ENCODE results near the gene SIDT2. TPM values are rescaled to one million over a fixed set of nuclear protein-coding genes. Genes with fewer than 3 reads are reported as not detected.
A peak's percentile ranks its signal among the peaks of the same experiment; 100 is the strongest.
"Not testable (repeated sequence)": the region's sequence is repeated elsewhere in the genome, so short reads cannot be mapped to it uniquely, and the experiment has no call there.

The SIDT2 gene
- total RNA-seq: 100 to 1,000 TPM in 3 of 4 donors, 10 to 100 TPM in 1; 72.6 to 132 (median 125) TPM

DNA sequence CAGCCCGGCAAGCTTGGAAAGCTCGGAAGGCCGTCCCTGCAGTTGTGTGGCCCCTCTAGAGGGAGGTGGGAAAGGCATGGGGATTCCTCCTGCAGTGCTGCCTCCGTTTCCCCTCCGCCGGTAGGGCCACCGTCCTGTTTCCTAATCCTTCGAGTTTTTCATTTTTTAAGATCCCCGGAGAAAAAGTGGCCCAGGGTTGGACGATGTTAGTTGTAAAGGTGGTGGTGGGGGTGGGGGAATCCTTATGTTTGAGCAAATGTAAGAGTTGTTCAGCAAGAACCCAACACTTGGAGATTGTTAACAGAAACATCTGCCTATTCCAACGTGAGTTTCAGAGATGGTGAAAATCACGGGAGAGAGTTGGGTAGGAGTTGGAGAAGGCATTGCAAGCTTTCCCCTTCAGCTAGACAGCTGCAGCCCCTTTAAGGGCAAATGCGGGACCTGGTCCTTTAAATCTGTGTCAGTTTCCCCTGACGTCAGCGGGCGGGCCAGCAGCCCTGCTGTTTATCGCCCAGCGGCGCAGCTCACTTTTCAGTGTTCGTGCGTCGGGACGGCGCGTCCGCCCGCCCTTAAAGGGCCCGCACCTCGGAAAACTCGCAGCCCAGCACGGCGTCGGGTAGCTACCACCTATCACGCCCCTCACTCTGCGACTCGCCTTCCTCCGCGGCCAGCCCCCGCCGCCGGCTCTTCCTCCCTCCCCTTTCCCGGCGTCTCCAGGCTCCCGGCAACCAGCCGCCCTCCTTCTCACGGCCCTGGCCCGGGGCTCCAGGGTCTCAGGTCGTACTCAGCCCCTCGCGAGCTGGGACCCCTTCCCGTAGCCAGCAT is at the start of gene SIDT2:
SIDT2 (plus strand) TSS at position 534 of the 825 bp plus-strand sequence. CDS start 521 bp downstream, outside the sequence.
- WGBS, 2 donors: 1% methylated on average over 45 to 50 of the region's 51 CpGs
- DNase-seq (ENCODE audit: low spot score in 2 of 2): peak; percentile 90 to 91
- Histone ChIP-seq H3K4me1 (peaks cover 0 to 68% (median 27%) of the 10 kb centered on the region in 4 donors), H3K27me3 (no peaks in the 10 kb centered on the region), H3K4me3 (peak within 1 kb of the TSS; percentile 84 to 97 (median 92)), H3K36me3 (peaks cover 0 to 19% (median 9%) of the 10 kb centered on the region in 3 donors), H3K9me3 (no peaks in the 10 kb centered on the region), H3K27ac (peak within 1 kb of the TSS; percentile 91 to 100 (median 99))
- TF ChIP-seq, protein P1, sequence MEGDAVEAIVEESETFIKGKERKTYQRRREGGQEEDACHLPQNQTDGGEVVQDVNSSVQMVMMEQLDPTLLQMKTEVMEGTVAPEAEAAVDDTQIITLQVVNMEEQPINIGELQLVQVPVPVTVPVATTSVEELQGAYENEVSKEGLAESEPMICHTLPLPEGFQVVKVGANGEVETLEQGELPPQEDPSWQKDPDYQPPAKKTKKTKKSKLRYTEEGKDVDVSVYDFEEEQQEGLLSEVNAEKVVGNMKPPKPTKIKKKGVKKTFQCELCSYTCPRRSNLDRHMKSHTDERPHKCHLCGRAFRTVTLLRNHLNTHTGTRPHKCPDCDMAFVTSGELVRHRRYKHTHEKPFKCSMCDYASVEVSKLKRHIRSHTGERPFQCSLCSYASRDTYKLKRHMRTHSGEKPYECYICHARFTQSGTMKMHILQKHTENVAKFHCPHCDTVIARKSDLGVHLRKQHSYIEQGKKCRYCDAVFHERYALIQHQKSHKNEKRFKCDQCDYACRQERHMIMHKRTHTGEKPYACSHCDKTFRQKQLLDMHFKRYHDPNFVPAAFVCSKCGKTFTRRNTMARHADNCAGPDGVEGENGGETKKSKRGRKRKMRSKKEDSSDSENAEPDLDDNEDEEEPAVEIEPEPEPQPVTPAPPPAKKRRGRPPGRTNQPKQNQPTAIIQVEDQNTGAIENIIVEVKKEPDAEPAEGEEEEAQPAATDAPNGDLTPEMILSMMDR (IDR thresholded peaks at IDR 0.05): peak in 2 of 5 experiments; percentile 41 to 66
- TF ChIP-seq EP300 (IDR thresholded peaks at IDR 0.05) (peak; percentile 93 to 99), POLR2A (IDR thresholded peaks at IDR 0.05) (peak; percentile 93 to 98)

DNA sequence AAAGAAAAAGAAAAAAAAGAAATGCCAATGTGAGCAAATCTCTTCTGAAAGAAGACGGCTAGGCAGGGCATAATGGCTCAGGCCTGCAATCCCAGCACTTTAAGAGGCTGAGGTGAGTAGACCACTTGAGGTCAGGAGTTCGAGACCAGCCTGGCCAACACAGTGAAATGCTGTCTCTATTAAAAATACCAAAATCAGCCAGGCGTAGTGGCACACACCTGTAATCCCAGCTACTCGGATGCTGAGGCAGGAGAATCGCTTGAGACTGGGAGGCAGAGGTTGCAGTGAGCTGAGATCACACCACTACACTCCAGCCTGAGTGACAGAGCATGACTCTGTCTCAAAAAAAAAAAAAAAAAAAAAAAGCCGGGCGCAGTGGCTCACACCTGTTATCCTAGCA is 48.1 kb upstream of the SIDT2 start:
- not testable (repeated sequence) for H3K4me1 ChIP-seq; H3K4me3 ChIP-seq; DNase-seq (ENCODE audit: low spot score in 2 of 2); H3K27me3 ChIP-seq; H3K9me3 ChIP-seq; H3K36me3 ChIP-seq; H3K27ac ChIP-seq
- WGBS, 2 donors: 93 to 95% methylated on average over 7 of the region's 7 CpGs

DNA sequence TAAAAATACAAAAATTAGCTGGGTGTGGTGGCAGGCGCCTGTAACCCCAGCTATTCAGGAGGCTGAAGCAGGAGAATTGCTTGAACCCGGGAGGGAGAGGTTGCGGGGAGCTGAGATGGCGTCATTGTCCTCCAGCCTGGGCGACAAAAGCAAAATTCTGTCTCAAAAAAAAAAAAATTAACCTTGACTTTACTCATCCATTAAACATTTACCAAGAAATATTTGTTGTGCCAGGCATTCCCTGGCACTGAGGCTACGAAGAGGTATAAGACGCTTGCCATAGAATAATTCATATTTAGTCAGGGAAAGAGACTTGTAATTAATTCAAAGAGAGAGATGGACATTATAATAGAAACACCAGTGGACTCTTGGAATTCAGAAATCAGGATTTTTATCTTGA is 47.7 kb upstream of the SIDT2 start:
- WGBS, 2 donors: 90 to 91% methylated on average over 7 of the region's 7 CpGs
- H3K9me3 ChIP-seq: no peaks in the 10 kb centered on the region
- H3K4me1 ChIP-seq: no peaks in the 10 kb centered on the region
- H3K27ac ChIP-seq: no peak overlapping the region
- no peak for DNase-seq (ENCODE audit: low spot score in 2 of 2)
- no peak overlapping the region for H3K4me3 ChIP-seq
- no peaks in the 10 kb centered on the region for H3K27me3 ChIP-seq
- no peaks in the 10 kb centered on the region for H3K36me3 ChIP-seq
- TF ChIP-seq, protein P1 (IDR thresholded peaks at IDR 0.05): no peak
- TF ChIP-seq POLR2A (IDR thresholded peaks at IDR 0.05) (no peak), EP300 (IDR thresholded peaks at IDR 0.05) (no peak)

DNA sequence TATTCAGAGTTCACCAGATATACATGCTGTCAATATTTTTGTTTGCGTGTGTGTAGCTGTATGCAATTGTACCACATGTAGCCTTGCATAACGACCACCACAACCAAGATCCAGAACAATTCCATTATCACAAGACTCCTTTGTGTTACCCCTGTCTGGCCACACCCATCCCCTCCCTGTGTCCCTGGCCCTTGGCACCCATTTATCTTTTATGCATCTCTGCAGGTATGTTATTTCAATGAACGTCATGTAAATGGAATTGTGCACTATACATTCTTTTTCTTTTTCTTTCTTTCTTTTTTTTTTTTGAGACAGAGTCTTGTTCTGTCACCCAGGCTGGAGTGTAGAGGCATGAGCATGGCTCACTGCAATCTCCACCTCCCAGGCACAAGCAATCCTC is 44.1 kb upstream of the SIDT2 start:
- Histone ChIP-seq H3K36me3 (no peaks in the 10 kb centered on the region), H3K4me1 (no peaks in the 10 kb centered on the region), H3K4me3 (no peak overlapping the region), H3K9me3 (no peaks in the 10 kb centered on the region), H3K27ac (no peak overlapping the region), H3K27me3 (no peaks in the 10 kb centered on the region)
- 61 to 69% methylated on average over 3 of the region's 3 CpGs for WGBS, 2 donors
- DNase-seq (ENCODE audit: low spot score in 2 of 2): no peak
- TF ChIP-seq POLR2A (IDR thresholded peaks at IDR 0.05) (no peak), EP300 (IDR thresholded peaks at IDR 0.05) (no peak)
- TF ChIP-seq, protein P1 (IDR thresholded peaks at IDR 0.05): no peak

DNA sequence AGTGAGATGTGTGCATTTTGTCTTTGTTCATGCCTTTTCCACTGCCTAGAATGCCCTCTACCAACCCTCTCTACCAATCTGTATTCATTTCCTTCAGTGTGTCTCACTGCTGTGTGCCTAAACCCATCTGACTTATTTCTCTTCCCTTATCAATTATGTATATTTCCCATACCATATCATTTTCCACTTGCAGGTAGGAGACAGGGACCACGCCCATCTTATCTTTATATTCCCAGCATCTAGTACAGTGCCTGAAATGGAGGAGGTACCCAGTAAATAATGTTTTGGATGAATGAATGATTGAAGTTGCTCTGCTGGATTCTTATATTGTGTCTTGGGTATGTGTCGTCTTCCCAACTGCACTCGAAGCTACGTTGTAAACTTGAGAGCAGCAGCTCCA is 43.6 kb upstream of the SIDT2 start:
- not testable (repeated sequence) for H3K4me3 ChIP-seq; DNase-seq (ENCODE audit: low spot score in 2 of 2); H3K4me1 ChIP-seq; H3K27ac ChIP-seq; H3K9me3 ChIP-seq; H3K36me3 ChIP-seq; H3K27me3 ChIP-seq
- WGBS, 2 donors: 88% methylated on average over 1 of the region's 4 CpGs

DNA sequence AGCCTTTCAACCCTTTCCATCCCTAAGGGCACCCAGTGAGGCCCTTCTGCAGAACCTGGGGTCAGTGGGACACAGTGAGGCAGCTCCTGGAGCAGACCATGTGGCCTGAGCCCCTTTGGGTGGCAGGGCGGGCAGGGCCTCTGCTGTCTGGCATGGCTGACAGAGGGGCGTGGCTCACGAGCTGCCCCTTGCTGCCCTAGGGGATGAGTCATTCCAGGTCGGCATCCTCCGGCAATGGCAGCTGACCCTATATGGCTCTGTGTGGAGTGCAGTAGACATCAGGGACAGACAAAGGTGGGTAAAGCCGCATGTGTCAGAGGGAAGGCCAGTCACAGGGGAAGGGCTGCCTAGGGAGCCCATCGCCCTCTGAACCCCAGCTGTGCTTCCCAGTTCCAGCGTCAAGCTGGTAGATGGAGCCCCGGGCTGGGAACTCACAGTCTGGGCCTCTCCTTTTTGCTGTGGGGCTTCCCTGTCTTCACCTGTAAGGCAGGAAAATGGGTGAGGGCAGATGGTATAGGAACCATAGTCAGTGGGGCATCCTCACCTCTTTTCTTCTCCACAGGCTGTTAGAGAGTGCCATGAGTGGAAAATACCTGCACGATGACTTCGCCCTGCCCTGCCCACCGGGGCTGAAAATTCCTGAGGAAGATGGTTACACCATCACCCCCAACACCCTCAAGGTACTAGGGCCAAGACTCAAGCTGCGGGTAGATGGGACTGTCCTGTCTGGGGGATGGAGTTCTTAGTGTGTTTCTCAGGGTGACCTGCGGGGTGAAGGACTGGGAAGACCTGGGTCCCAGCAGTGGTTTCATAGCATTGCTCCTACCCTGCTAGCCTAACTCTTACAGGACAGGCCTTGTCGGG is 41.1 kb upstream of the SIDT2 start:
- DNase-seq (ENCODE audit: low spot score in 2 of 2); H3K4me3 ChIP-seq; H3K9me3 ChIP-seq; H3K36me3 ChIP-seq; H3K27ac ChIP-seq; H3K4me1 ChIP-seq; H3K27me3 ChIP-seq: not testable (repeated sequence)
- no CpG with 5 or more reads among the region's 15 CpGs for WGBS, 2 donors

All from tibial nerve (tissue), 4 donors.